Occipital lobe (tissue), 2 donors: Measurements from ENCODE around the gene HS3ST6. TPM values are rescaled to one million over a fixed set of nuclear protein-coding genes. Genes with fewer than 3 reads are reported as not detected.
A peak's percentile ranks its signal among the peaks of the same experiment; 100 is the strongest.
"Not testable (repeated sequence)": the region's sequence is repeated elsewhere in the genome, so short reads cannot be mapped to it uniquely, and the experiment has no call there.

Experiments
- DNase-seq: peaks from one replicate; lab custom pipeline; 2025; lab: John Stamatoyannopoulos, UW
- total RNA-seq: library from RNA; depleted of rRNA; stranded (reverse); fragments of >200 nt; gene quantifications from one replicate; pipeline ENCODE4 v1.2.3, GENCODE V29; 2014

Gene HS3ST6
- not detected for total RNA-seq

- no peak for DNase-seq
Observed at GRCh38 chr16:1918351-1919326, at the start of gene HS3ST6. Gene HS3ST6, minus strand, starts transcription at chr16:1918415. Its CDS starts 92 bp downstream, at chr16:1918323.

- DNase-seq = no peak
Observed at GRCh38 chr16:1966460-1966859, 48.2 kb upstream of the HS3ST6 start, which contains the start of gene RNF151. Gene RNF151, plus strand, starts transcription at chr16:1966856. Its CDS starts 26 bp downstream, at chr16:1966882.

GRCh38 chr16:1965396-1966001 is 47.3 kb upstream of the HS3ST6 start:
- DNase-seq = no peak

- DNase-seq = peak; percentile 97
Observed at GRCh38 chr16:1964506-1965395, 46.5 kb upstream of the HS3ST6 start, which contains the start of gene RPS2. Gene RPS2, minus strand, starts transcription at chr16:1964826. Its CDS starts 201 bp downstream, at chr16:1964625.

GRCh38 chr16:1963806-1964505 is 45.7 kb upstream of the HS3ST6 start:
- DNase-seq = no peak

GRCh38 chr16:1962161-1963153 is 44.2 kb upstream of the HS3ST6 start:
- not testable (repeated sequence) for DNase-seq

- no peak for DNase-seq
Observed at GRCh38 chr16:1961651-1962067, 43.4 kb upstream of the HS3ST6 start.

- DNase-seq = no peak
Observed at GRCh38 chr16:1960665-1961630, 42.7 kb upstream of the HS3ST6 start.

GRCh38 chr16:1959269-1960039 is 41.2 kb upstream of the HS3ST6 start, which contains the start of gene NDUFB10:
Gene NDUFB10, plus strand, starts transcription at chr16:1959538. Its CDS starts 87 bp downstream, at chr16:1959625.
- DNase-seq = peak; percentile 87

GRCh38 chr16:1958715-1959268 is 40.6 kb upstream of the HS3ST6 start:
- DNase-seq = no peak

GRCh38 chr16:1958143-1958491 is 39.9 kb upstream of the HS3ST6 start:
- DNase-seq = not testable (repeated sequence)

- not testable (repeated sequence) for DNase-seq
Observed at GRCh38 chr16:1957434-1958142, 39.4 kb upstream of the HS3ST6 start.

GRCh38 chr16:1953734-1954133 is 35.5 kb upstream of the HS3ST6 start:
- DNase-seq = no peak

GRCh38 chr16:1950559-1950958 is 32.3 kb upstream of the HS3ST6 start:
- DNase-seq = no peak

GRCh38 chr16:1950047-1950446 is 31.8 kb upstream of the HS3ST6 start:
- no peak for DNase-seq

- DNase-seq = no peak
Observed at GRCh38 chr16:1949507-1949906, 31.3 kb upstream of the HS3ST6 start.

- DNase-seq = no peak
Observed at GRCh38 chr16:1947369-1947670, 29.1 kb upstream of the HS3ST6 start.
